Measurements from ENCODE around the gene SPACA4. TPM values are rescaled to one million over a fixed set of nuclear protein-coding genes. Genes with fewer than 3 reads are reported as not detected.

The SPACA4 gene
- total and polyA plus RNA-seq, 9 of the 15 experiments (the other 6 are each of a cell fraction or from before 2014, with no cell fraction given) = not detected

DNA sequence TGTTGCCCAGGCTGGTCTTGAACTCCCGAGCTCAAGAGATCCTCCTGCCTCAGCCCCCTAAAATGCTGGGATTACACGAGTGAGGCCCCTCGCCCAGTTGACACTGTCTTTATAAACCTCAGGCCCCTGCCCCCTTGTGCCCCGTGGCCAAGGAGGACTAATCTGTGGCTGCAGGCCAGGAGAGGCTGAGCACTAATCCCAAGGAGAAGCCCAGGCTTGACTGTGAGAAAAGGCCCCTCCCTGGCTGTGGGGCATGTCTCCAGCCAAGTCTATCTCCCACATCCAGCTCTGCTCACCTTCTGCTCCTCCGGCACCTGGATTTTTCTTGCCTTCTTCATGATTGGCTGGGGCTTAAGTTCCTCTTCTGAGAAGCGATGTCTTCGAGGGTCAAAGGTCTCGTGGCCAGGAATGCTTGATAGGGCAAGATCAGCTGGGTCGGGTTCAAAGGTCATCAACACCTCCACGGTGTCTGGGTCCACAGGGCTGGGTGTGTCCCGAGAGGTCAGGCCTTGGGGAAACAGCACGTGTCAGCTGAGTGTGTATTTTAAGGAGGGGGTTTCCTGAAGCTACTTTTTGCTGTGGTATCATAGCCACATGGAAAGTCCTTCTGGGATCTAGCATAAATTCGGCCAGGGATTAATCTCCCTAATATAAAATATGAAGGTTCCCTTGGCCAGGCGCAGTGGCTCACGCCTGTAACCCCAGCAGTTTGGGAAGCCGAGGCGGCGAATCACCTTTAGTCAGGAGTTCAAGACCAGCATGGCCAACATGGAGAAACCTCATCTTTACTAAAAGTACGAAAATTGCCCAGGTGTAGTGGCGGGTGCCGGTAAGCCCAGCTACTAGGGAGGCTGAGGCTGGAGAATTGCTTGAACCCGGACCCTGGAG lies 26.9 kb downstream of the SPACA4 start (continued):
- TF ChIP-seq, protein P1, sequence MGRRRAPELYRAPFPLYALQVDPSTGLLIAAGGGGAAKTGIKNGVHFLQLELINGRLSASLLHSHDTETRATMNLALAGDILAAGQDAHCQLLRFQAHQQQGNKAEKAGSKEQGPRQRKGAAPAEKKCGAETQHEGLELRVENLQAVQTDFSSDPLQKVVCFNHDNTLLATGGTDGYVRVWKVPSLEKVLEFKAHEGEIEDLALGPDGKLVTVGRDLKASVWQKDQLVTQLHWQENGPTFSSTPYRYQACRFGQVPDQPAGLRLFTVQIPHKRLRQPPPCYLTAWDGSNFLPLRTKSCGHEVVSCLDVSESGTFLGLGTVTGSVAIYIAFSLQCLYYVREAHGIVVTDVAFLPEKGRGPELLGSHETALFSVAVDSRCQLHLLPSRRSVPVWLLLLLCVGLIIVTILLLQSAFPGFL (CRISPR knock-in tag; IDR thresholded peaks at IDR 0.05) = 0 out of 2 replicates have a peak, but pooled peaks have one; percentile 41
- TF ChIP-seq, protein P2, sequence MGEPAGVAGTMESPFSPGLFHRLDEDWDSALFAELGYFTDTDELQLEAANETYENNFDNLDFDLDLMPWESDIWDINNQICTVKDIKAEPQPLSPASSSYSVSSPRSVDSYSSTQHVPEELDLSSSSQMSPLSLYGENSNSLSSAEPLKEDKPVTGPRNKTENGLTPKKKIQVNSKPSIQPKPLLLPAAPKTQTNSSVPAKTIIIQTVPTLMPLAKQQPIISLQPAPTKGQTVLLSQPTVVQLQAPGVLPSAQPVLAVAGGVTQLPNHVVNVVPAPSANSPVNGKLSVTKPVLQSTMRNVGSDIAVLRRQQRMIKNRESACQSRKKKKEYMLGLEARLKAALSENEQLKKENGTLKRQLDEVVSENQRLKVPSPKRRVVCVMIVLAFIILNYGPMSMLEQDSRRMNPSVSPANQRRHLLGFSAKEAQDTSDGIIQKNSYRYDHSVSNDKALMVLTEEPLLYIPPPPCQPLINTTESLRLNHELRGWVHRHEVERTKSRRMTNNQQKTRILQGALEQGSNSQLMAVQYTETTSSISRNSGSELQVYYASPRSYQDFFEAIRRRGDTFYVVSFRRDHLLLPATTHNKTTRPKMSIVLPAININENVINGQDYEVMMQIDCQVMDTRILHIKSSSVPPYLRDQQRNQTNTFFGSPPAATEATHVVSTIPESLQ (CRISPR knock-in tag; IDR thresholded peaks at IDR 0.05) = no peak
- TF ChIP-seq, protein P3, sequence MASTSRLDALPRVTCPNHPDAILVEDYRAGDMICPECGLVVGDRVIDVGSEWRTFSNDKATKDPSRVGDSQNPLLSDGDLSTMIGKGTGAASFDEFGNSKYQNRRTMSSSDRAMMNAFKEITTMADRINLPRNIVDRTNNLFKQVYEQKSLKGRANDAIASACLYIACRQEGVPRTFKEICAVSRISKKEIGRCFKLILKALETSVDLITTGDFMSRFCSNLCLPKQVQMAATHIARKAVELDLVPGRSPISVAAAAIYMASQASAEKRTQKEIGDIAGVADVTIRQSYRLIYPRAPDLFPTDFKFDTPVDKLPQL (IDR thresholded peaks at IDR 0.05; ENCODE audit: extremely low read depth, insufficient read length) = no peak
- TF ChIP-seq CHD4 (IDR thresholded peaks at IDR 0.05; ENCODE audit: insufficient read depth, insufficient replicate concordance, low read depth, low read length, poor library complexity, severe bottlenecking) = no peak
- TF ChIP-seq ETV5 (CRISPR knock-in tag; IDR thresholded peaks at IDR 0.05; ENCODE audit: low read depth) = no peak
